Activated CD4-positive, alpha-beta T cell treated with anti-CD3 and anti-CD28 coated beads, Interleukin-2, amount 10 ng/mL, durations not matched to agents 7 days and 5 days (primary cell): ENCODE results near the gene ING3. TPM values are rescaled to one million over a fixed set of nuclear protein-coding genes. Genes with fewer than 3 reads are reported as not detected.

Source experiments
- CTCF ChIA-PET: fragments of 350-600 bp; sonication (Branson Sonifier 250); formaldehyde crosslinking; loops from one replicate; lab custom pipeline; 2021; ENCODE audit warnings: antibody characterized with exemption; lab: Charles Lee
- POLR2A ChIA-PET: fragments of 350-600 bp; sonication (Branson Sonifier 250); formaldehyde crosslinking; loops from one replicate; lab custom pipeline; 2021; ENCODE audit warnings: antibody characterized with exemption; lab: Charles Lee
- DNase-seq: peaks from one replicate; pipeline ENCODE4 v3.0.0-alpha.2; 2020
- H3K27ac Mint-ChIP-seq: one replicate; pipeline ENCODE4 v1.8.0; 2021; ENCODE audit warnings: mild to moderate bottlenecking, moderate library complexity, mixed read lengths
- H3K27me3 Mint-ChIP-seq: one replicate; pipeline ENCODE4 v1.8.0; 2021; ENCODE audit warnings: mixed read lengths
- H3K36me3 Mint-ChIP-seq: one replicate; pipeline ENCODE4 v1.8.0; 2021; ENCODE audit warnings: low read depth, mixed read lengths
- H3K4me1 Mint-ChIP-seq: one replicate; pipeline ENCODE4 v1.8.0; 2021; ENCODE audit warnings: mixed read lengths
- H3K4me3 Mint-ChIP-seq: one replicate; pipeline ENCODE4 v1.8.0; 2021; ENCODE audit warnings: mild to moderate bottlenecking, moderate library complexity, mixed read lengths
- H3K9me3 Mint-ChIP-seq: one replicate; pipeline ENCODE4 v1.8.0; 2021; ENCODE audit warnings: mixed read lengths
- total RNA-seq, 2 experiments: library from RNA; stranded (reverse); gene quantifications; one replicate each; pipeline ENCODE4 v1.2.3, GENCODE V29; 2021

ING3 gene
- total RNA-seq, 2 experiments from 2014 or later = 24.7 to 28.3 TPM

GRCh38 chr7:120986650-120987049 is 36.1 kb downstream of the ING3 start:
- no peaks in the 10 kb centered on the region for H3K9me3 Mint-ChIP-seq
- CTCF ChIA-PET = interaction anchor here (1.3 to 2.2 kb wide), 3 partner anchors 10 to 36 kb away, joined by 4 to 11 read pairs (median 6); partner anchors contain the start of gene ING3
- no peak for DNase-seq
- POLR2A ChIA-PET = no interaction called here
- H3K4me1 Mint-ChIP-seq = peaks cover 26% of the 10 kb centered on the region
- peaks cover 2% of the 10 kb centered on the region for H3K36me3 Mint-ChIP-seq
- no peak overlapping the region for H3K4me3 Mint-ChIP-seq
- peaks cover 37% of the 10 kb centered on the region for H3K27me3 Mint-ChIP-seq
- H3K27ac Mint-ChIP-seq = no peak overlapping the region

GRCh38 chr7:120987280-120987679 is 36.7 kb downstream of the ING3 start:
- DNase-seq = no peak
- Mint-ChIP-seq H3K27ac (no peak overlapping the region), H3K9me3 (no peaks in the 10 kb centered on the region), H3K27me3 (peaks cover 40% of the 10 kb centered on the region), H3K4me3 (no peak overlapping the region), H3K4me1 (peaks cover 20% of the 10 kb centered on the region), H3K36me3 (no peaks in the 10 kb centered on the region)
- ChIA-PET CTCF (interaction anchor here (0.7 to 2.2 kb wide), 7 partner anchors 9 to 124 kb away, joined by 3 to 11 read pairs (median 5); partner anchors contain the start of gene ING3), POLR2A (no interaction called here)

GRCh38 chr7:120987683-120988590 is 37.4 kb downstream of the ING3 start:
- POLR2A ChIA-PET = no interaction called here
- no peaks in the 10 kb centered on the region for H3K36me3 Mint-ChIP-seq

GRCh38 chr7:120988591-120989256 is 38.1 kb downstream of the ING3 start, which contains the start of gene CPED1:
TSS of gene CPED1 (plus strand) at chr7:120988711. CDS start at chr7:120989622, 911 bp downstream.
- Mint-ChIP-seq H3K4me3 (peak within 1 kb of the TSS; percentile 67), H3K27ac (no peak within 1 kb of the TSS), H3K36me3 (no peaks in the 10 kb centered on the region), H3K27me3 (peaks cover 47% of the 10 kb centered on the region), H3K4me1 (peaks cover 19% of the 10 kb centered on the region), H3K9me3 (no peaks in the 10 kb centered on the region)
- CTCF ChIA-PET = interaction anchor here (0.7 to 2.2 kb wide), 7 partner anchors 10 to 126 kb away, joined by 3 to 11 read pairs (median 4); partner anchors contain the start of gene ING3
- POLR2A ChIA-PET = no interaction called here
- DNase-seq = peak; percentile 12

More at GRCh38 chr7:120987683-120988590, 37.4 kb downstream of the ING3 start:
- peaks cover 45% of the 10 kb centered on the region for H3K27me3 Mint-ChIP-seq
- DNase-seq = peak; percentile 89
- H3K4me3 Mint-ChIP-seq = peak overlapping the region; percentile 58
- CTCF ChIA-PET = interaction anchor here (0.7 to 2.2 kb wide), 8 partner anchors 8 to 125 kb away, joined by 3 to 11 read pairs (median 4); partner anchors contain the start of gene ING3
- H3K9me3 Mint-ChIP-seq = no peaks in the 10 kb centered on the region
- H3K27ac Mint-ChIP-seq = no peak overlapping the region
- H3K4me1 Mint-ChIP-seq = peaks cover 19% of the 10 kb centered on the region

- CTCF ChIA-PET = interaction anchor here (0.7 to 1.2 kb wide), 3 partner anchors 11 to 94 kb away, joined by 3 to 4 read pairs (median 3); no protein-coding TSS in a partner anchor
- H3K4me3 Mint-ChIP-seq = no peak overlapping the region
- H3K27me3 Mint-ChIP-seq = peaks cover 51% of the 10 kb centered on the region
Observed at GRCh38 chr7:120989257-120990220, 39.0 kb downstream of the ING3 start.

GRCh38 chr7:120990468-120991118 is 40.0 kb downstream of the ING3 start:
- no peak for DNase-seq
- CTCF ChIA-PET = no interaction called here
- POLR2A ChIA-PET = no interaction called here
- Mint-ChIP-seq H3K36me3 (no peaks in the 10 kb centered on the region), H3K4me1 (peaks cover 19% of the 10 kb centered on the region), H3K4me3 (no peak overlapping the region), H3K9me3 (no peaks in the 10 kb centered on the region), H3K27me3 (peaks cover 52% of the 10 kb centered on the region), H3K27ac (no peak overlapping the region)

More at GRCh38 chr7:120989257-120990220, 39.0 kb downstream of the ING3 start:
- POLR2A ChIA-PET = no interaction called here
- Mint-ChIP-seq H3K9me3 (no peaks in the 10 kb centered on the region), H3K27ac (no peak overlapping the region), H3K4me1 (peaks cover 19% of the 10 kb centered on the region), H3K36me3 (no peaks in the 10 kb centered on the region)
- no peak for DNase-seq

- POLR2A ChIA-PET = no interaction called here
- no peaks in the 10 kb centered on the region for H3K9me3 Mint-ChIP-seq
- CTCF ChIA-PET = no interaction called here
- DNase-seq = no peak
- H3K4me1 Mint-ChIP-seq = peaks cover 19% of the 10 kb centered on the region
- no peak overlapping the region for H3K4me3 Mint-ChIP-seq
- H3K27me3 Mint-ChIP-seq = peaks cover 52% of the 10 kb centered on the region
- H3K27ac Mint-ChIP-seq = no peak overlapping the region
- H3K36me3 Mint-ChIP-seq = no peaks in the 10 kb centered on the region
Observed at GRCh38 chr7:120991161-120991560, 40.6 kb downstream of the ING3 start.

GRCh38 chr7:120991581-120991980 is 41.0 kb downstream of the ING3 start:
- CTCF ChIA-PET = no interaction called here
- no peak for DNase-seq
- no peaks in the 10 kb centered on the region for H3K9me3 Mint-ChIP-seq

GRCh38 chr7:120992272-120992964 is 41.8 kb downstream of the ING3 start:
- Mint-ChIP-seq H3K4me1 (peaks cover 25% of the 10 kb centered on the region), H3K4me3 (no peak overlapping the region), H3K27me3 (peaks cover 52% of the 10 kb centered on the region), H3K9me3 (no peaks in the 10 kb centered on the region), H3K36me3 (no peaks in the 10 kb centered on the region), H3K27ac (no peak overlapping the region)
- DNase-seq = no peak
- ChIA-PET CTCF (no interaction called here), POLR2A (no interaction called here)

More at GRCh38 chr7:120991581-120991980, 41.0 kb downstream of the ING3 start:
- Mint-ChIP-seq H3K36me3 (no peaks in the 10 kb centered on the region), H3K27ac (no peak overlapping the region), H3K4me1 (peaks cover 22% of the 10 kb centered on the region), H3K4me3 (no peak overlapping the region), H3K27me3 (peaks cover 50% of the 10 kb centered on the region)
- POLR2A ChIA-PET = no interaction called here

GRCh38 chr7:120992965-120993494 is 42.5 kb downstream of the ING3 start:
- Mint-ChIP-seq H3K9me3 (no peaks in the 10 kb centered on the region), H3K36me3 (no peaks in the 10 kb centered on the region), H3K27me3 (peaks cover 50% of the 10 kb centered on the region), H3K27ac (no peak overlapping the region), H3K4me3 (no peak overlapping the region), H3K4me1 (peaks cover 21% of the 10 kb centered on the region)
- ChIA-PET CTCF (no interaction called here), POLR2A (no interaction called here)
- DNase-seq = no peak
